Mammary epithelial cell (primary cell): Measurements from ENCODE around the gene XPR1.

Experiments
- EZH2 ChIP-seq: IDR thresholded peaks from 2 replicates; pipeline ENCODE4 v1.6.1; 2012; ENCODE audit warnings: low read length, inconsistent platforms, borderline replicate concordance
- TF ChIP-seq, protein P1 (sequence below), 2 donors: IDR thresholded peaks in 1 of 2; conservative IDR thresholded peaks in 1 of 2; 2 replicates each; pipeline ENCODE4 v1.5.1; 2011 to 2012; ENCODE audit warnings: inconsistent platforms in 2 of 2, low read length in 2 of 2, mild to moderate bottlenecking in 2 of 2, control low read depth in 1 of 2, low read depth in 1 of 2; ENCODE audit not compliant: insufficient read depth in 1 of 2; ENCODE audit errors: extremely low read depth in 1 of 2

DNA sequence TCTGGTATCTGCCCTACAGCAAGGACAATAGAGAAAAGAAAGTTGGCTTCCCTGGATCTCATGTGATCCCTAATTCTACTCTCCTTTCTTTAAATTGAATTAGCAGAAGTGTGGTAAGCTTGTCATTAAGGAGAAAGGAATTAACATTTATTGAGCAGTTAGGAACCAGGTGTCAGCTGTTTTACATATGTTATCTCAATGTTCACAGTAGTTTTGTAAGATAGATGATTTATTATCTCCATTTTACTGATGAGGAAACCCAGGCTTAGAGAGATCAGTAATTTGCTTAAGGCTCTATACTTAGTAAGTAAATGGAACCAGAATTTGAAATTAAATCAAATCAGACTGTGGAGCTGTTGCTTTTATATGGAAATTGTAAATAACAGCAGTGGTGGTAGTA, 8.0 kb downstream of the XPR1 start:
- TF ChIP-seq, protein P1, sequence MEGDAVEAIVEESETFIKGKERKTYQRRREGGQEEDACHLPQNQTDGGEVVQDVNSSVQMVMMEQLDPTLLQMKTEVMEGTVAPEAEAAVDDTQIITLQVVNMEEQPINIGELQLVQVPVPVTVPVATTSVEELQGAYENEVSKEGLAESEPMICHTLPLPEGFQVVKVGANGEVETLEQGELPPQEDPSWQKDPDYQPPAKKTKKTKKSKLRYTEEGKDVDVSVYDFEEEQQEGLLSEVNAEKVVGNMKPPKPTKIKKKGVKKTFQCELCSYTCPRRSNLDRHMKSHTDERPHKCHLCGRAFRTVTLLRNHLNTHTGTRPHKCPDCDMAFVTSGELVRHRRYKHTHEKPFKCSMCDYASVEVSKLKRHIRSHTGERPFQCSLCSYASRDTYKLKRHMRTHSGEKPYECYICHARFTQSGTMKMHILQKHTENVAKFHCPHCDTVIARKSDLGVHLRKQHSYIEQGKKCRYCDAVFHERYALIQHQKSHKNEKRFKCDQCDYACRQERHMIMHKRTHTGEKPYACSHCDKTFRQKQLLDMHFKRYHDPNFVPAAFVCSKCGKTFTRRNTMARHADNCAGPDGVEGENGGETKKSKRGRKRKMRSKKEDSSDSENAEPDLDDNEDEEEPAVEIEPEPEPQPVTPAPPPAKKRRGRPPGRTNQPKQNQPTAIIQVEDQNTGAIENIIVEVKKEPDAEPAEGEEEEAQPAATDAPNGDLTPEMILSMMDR (conservative IDR thresholded peaks at IDR 0.05 in 1 of 2, IDR thresholded peaks at IDR 0.05 in 1 of 2; ENCODE audit: extremely low read depth in 1 of 2, insufficient read depth in 1 of 2, low read depth in 1 of 2, low read length in 2 of 2) = no peak
- no peak for TF ChIP-seq EZH2
